GM21737 (cell line): ENCODE measurements around the gene ANK2.

ENCODE experiments used
- ATAC-seq: cut with Tn5 transposase; IDR thresholded peaks from one replicate; pipeline ENCODE4 v1.9.1; 2021; ENCODE audit warnings: mild to moderate bottlenecking, moderate library complexity; ENCODE audit not compliant: unreplicated experiment

ANK2 gene

GRCh38 chr4:113325876-113326615 is 276.6 kb downstream of the ANK2 start:
- no peak for ATAC-seq

- ATAC-seq = no peak
These were observed 278.0 kb downstream of the ANK2 start for GRCh38 chr4:113327494-113327893.

GRCh38 chr4:113328514-113328913 is 279.1 kb downstream of the ANK2 start:
- ATAC-seq = no peak

- ATAC-seq = no peak
These were observed 280.7 kb downstream of the ANK2 start for GRCh38 chr4:113330200-113330599.

GRCh38 chr4:113331811-113332210 is 282.4 kb downstream of the ANK2 start:
- no peak for ATAC-seq

- no peak for ATAC-seq
These were observed 283.2 kb downstream of the ANK2 start for GRCh38 chr4:113332701-113333100.

GRCh38 chr4:113335746-113336145 is 286.3 kb downstream of the ANK2 start:
- no peak for ATAC-seq

GRCh38 chr4:113336556-113336955 is 287.1 kb downstream of the ANK2 start:
- ATAC-seq = no peak

- ATAC-seq = no peak
These were observed 290.0 kb downstream of the ANK2 start for GRCh38 chr4:113339430-113339813.

- ATAC-seq = no peak
These were observed 294.6 kb downstream of the ANK2 start for GRCh38 chr4:113344100-113344499.

GRCh38 chr4:113347245-113347644 is 297.8 kb downstream of the ANK2 start:
- no peak for ATAC-seq

- peak; percentile 59 for ATAC-seq
These were observed 300.0 kb downstream of the ANK2 start for GRCh38 chr4:113349430-113349829.

- ATAC-seq = no peak
These were observed 301.1 kb downstream of the ANK2 start for GRCh38 chr4:113350576-113350975.

- ATAC-seq = peak; percentile 98
These were observed 306.3 kb downstream of the ANK2 start for GRCh38 chr4:113355550-113356371.

GRCh38 chr4:113356453-113356852 is 307.0 kb downstream of the ANK2 start:
- ATAC-seq = no peak

- no peak for ATAC-seq
These were observed 309.3 kb downstream of the ANK2 start for GRCh38 chr4:113358784-113359183.

GRCh38 chr4:113365377-113365776 is 315.9 kb downstream of the ANK2 start:
- ATAC-seq = no peak

GRCh38 chr4:113368056-113368455 is 318.6 kb downstream of the ANK2 start:
- no peak for ATAC-seq

GRCh38 chr4:113371111-113371510 is 321.7 kb downstream of the ANK2 start:
- ATAC-seq = no peak

- ATAC-seq = no peak
These were observed 326.7 kb downstream of the ANK2 start for GRCh38 chr4:113375964-113376666.

- no peak for ATAC-seq
These were observed 329.4 kb downstream of the ANK2 start for GRCh38 chr4:113378836-113379235.

- ATAC-seq = no peak
These were observed 333.3 kb downstream of the ANK2 start for GRCh38 chr4:113382704-113383103.
